Smooth muscle cell (in vitro differentiated cells): ENCODE data around the gene ZNF536. TPM values are rescaled to one million over a fixed set of nuclear protein-coding genes. Genes with fewer than 3 reads are reported as not detected.

ENCODE experiments used
- DNase-seq: peaks from one replicate; lab custom pipeline; 2025; ENCODE audit not compliant: unreplicated experiment; lab: John Stamatoyannopoulos, UW
- H2AFZ ChIP-seq: fragments of 200-600 bp; sonication (generic); 2 replicates; pipeline ENCODE4 v1.6.0; 2016; ENCODE audit warnings: antibody characterized with exemption, low read depth, mild to moderate bottlenecking
- H3F3A ChIP-seq: fragments of 200-600 bp; sonication (generic); 2 replicates; pipeline ENCODE4 v1.6.0; 2017; ENCODE audit warnings: antibody characterized with exemption, low read depth
- H3K27ac ChIP-seq: fragments of 200-600 bp; sonication (generic); 2 replicates; pipeline ENCODE4 v1.5.1; 2016; ENCODE audit warnings: low read depth, mild to moderate bottlenecking
- H3K27me3 ChIP-seq: fragments of 200-600 bp; sonication (generic); 2 replicates; pipeline ENCODE4 v1.6.1; 2016; ENCODE audit warnings: low read depth, mild to moderate bottlenecking
- H3K36me3 ChIP-seq: fragments of 200-600 bp; sonication (generic); 2 replicates; pipeline ENCODE4 v1.5.1; 2016; ENCODE audit warnings: low read depth
- H3K4me1 ChIP-seq: fragments of 200-600 bp; sonication (generic); 2 replicates; pipeline ENCODE4 v1.5.1; 2016; ENCODE audit warnings: low read depth
- H3K4me2 ChIP-seq: fragments of 200-600 bp; sonication (generic); 2 replicates; pipeline ENCODE4 v1.6.0; 2016; ENCODE audit warnings: mild to moderate bottlenecking
- H3K4me3 ChIP-seq: fragments of 200-600 bp; sonication (generic); 2 replicates; pipeline ENCODE4 v1.5.1; 2016; ENCODE audit warnings: mild to moderate bottlenecking
- H3K79me2 ChIP-seq: fragments of 200-600 bp; sonication (generic); 2 replicates; pipeline ENCODE4 v1.6.0; 2016; ENCODE audit warnings: low read depth, mild to moderate bottlenecking
- H3K9ac ChIP-seq: fragments of 200-600 bp; sonication (generic); 2 replicates; pipeline ENCODE4 v1.6.0; 2016; ENCODE audit warnings: low read depth
- H3K9me3 ChIP-seq: fragments of 200-600 bp; sonication (generic); replicated peaks from 2 replicates; pipeline ENCODE4 v1.5.1; 2016; ENCODE audit warnings: low read depth
- H4K20me1 ChIP-seq: fragments of 200-600 bp; sonication (generic); 2 replicates; pipeline ENCODE4 v1.6.0; 2016; ENCODE audit warnings: low read depth
- CTCF ChIP-seq: fragments of 200-600 bp; sonication (generic); IDR thresholded peaks from 2 replicates; pipeline ENCODE4 v1.5.1; 2017; ENCODE audit warnings: borderline replicate concordance, mild to moderate bottlenecking, antibody characterized with exemption; ENCODE audit not compliant: insufficient read depth, poor library complexity, severe bottlenecking
- WGBS: methylation state at CpG from one replicate; pipeline ENCODE4 v1.1.7; 2016; ENCODE audit warnings: low lambda C conversion rate; 5-methylcytosine and 5-hydroxymethylcytosine counted together
- polyA plus RNA-seq: library from polyadenylated mRNA; unstranded; fragments of >200 nt; fragmentation: Nextera tagmentation; extraction: Ambion mirVana; gene quantifications from 2 replicates; pipeline ENCODE4 v1.2.1, GENCODE V29; 2016
- total RNA-seq: library from RNA; depleted of rRNA; stranded (reverse); fragments of >200 nt; gene quantifications from 2 replicates; pipeline ENCODE4 v1.2.3, GENCODE V29; 2014

ZNF536 gene
- total and polyA plus RNA-seq, 2 experiments from 2014 or later: not detected

- no peak overlapping the region for H2AFZ ChIP-seq
- no peaks in the 10 kb centered on the region for H3K4me1 ChIP-seq
- no peaks in the 10 kb centered on the region for H3K79me2 ChIP-seq
- H3K9ac ChIP-seq: no peak overlapping the region
- WGBS: 61% methylated on average over 5 of the region's 5 CpGs
- no peak overlapping the region for H3K4me2 ChIP-seq
- no peak for DNase-seq
- H3K27ac ChIP-seq: no peak overlapping the region
- peaks cover 7% of the 10 kb centered on the region for H3K27me3 ChIP-seq
- H3K4me3 ChIP-seq: no peak overlapping the region
- H3K9me3 ChIP-seq: no peaks in the 10 kb centered on the region
- no peaks in the 10 kb centered on the region for H3K36me3 ChIP-seq
- TF ChIP-seq CTCF: no peak
- H3F3A ChIP-seq: no peaks in the 10 kb centered on the region
- H4K20me1 ChIP-seq: no peaks in the 10 kb centered on the region
These were observed 215.7 kb downstream of the ZNF536 start for GRCh38 chr19:30587869-30588268.

- Histone ChIP-seq H4K20me1 (no peaks in the 10 kb centered on the region), H3K27ac (no peak overlapping the region), H3K9ac (no peak overlapping the region), H3F3A (no peaks in the 10 kb centered on the region), H3K4me3 (no peak overlapping the region), H3K9me3 (no peaks in the 10 kb centered on the region), H3K4me1 (no peaks in the 10 kb centered on the region), H3K4me2 (no peak overlapping the region), H2AFZ (no peak overlapping the region), H3K36me3 (no peaks in the 10 kb centered on the region), H3K79me2 (no peaks in the 10 kb centered on the region), H3K27me3 (no peaks in the 10 kb centered on the region)
- DNase-seq: no peak
- no peak for TF ChIP-seq CTCF
- 100% methylated on average over 1 of the region's 1 CpG for WGBS
These were observed 218.5 kb downstream of the ZNF536 start for GRCh38 chr19:30590596-30591229.

GRCh38 chr19:30593356-30593755 is 221.2 kb downstream of the ZNF536 start:
- H3F3A ChIP-seq: no peaks in the 10 kb centered on the region
- 93% methylated on average over 5 of the region's 5 CpGs for WGBS
- H3K79me2 ChIP-seq: no peaks in the 10 kb centered on the region
- H3K4me1 ChIP-seq: no peaks in the 10 kb centered on the region
- no peaks in the 10 kb centered on the region for H3K9me3 ChIP-seq
- H3K36me3 ChIP-seq: no peaks in the 10 kb centered on the region
- no peak overlapping the region for H3K4me3 ChIP-seq
- H3K27me3 ChIP-seq: peaks cover 15% of the 10 kb centered on the region
- no peak overlapping the region for H3K27ac ChIP-seq
- no peak for DNase-seq
- no peak overlapping the region for H2AFZ ChIP-seq
- no peak overlapping the region for H3K9ac ChIP-seq
- no peak for TF ChIP-seq CTCF
- no peaks in the 10 kb centered on the region for H4K20me1 ChIP-seq
- no peak overlapping the region for H3K4me2 ChIP-seq
